HepG2 (cell line): ENCODE data around the gene BTBD17. TPM values are rescaled to one million over a fixed set of nuclear protein-coding genes. Genes with fewer than 3 reads are reported as not detected.

Experiments
- ATAC-seq: fragments of 200-7000 bp; cut with Tn5 transposase; 3 replicates; pipeline ENCODE4 v1.9.1; 2020; ENCODE audit warnings: mild to moderate bottlenecking, moderate library complexity
- BruUV-seq: library from RNA; stranded (reverse); fragments of 400-500 nt; replicated peaks from 2 replicates; lab custom pipeline; 2021; lab: Mats Ljungman, UMichigan
- CTCF ChIA-PET: fragments of 300-600 bp; formaldehyde crosslinking; extraction: SDS; loops from one replicate; lab custom pipeline; 2021; ENCODE audit warnings: low total read pairs, inconsistent platforms, low intra/inter-chr PET ratio; lab: Yijun Ruan, JAX
- POLR2A ChIA-PET: fragments of 350-600 bp; sonication (Branson Sonifier 250); formaldehyde crosslinking; loops from one replicate; lab custom pipeline; 2020; ENCODE audit warnings: antibody characterized with exemption, inconsistent platforms; lab: Yijun Ruan, JAX
- DNase-seq: peaks from one replicate; pipeline ENCODE4 v3.0.0-alpha.2; 2015; ENCODE audit warnings: low spot score
- FAIRE-seq: peaks from 3 replicates; lab custom pipeline; 2011; peaks lifted over from hg19 to GRCh38; lab: Jason Lieb, UNC
- H2AFZ ChIP-seq: one replicate; pipeline ENCODE4 v1.6.1; 2011; ENCODE audit warnings: low read length, inconsistent platforms
- H3K27ac ChIP-seq: fragments of 300-600 bp; 3 replicates; pipeline ENCODE4 v1.8.0; 2011; ENCODE audit warnings: mixed run types, mild to moderate bottlenecking, mixed read lengths, low read length, inconsistent platforms; ENCODE audit not compliant: insufficient read depth; ENCODE audit errors: extremely low read length
- H3K27me3 ChIP-seq, 2 experiments: fragments of 200-600 bp in 1 of 2; 2 replicates in 1 of 2; 3 replicates in 1 of 2; pipeline versions ENCODE4 v1.6.0 to v1.8.0; 2011; ENCODE audit warnings: low read length in 2 of 2, mild to moderate bottlenecking in 2 of 2, moderate library complexity in 2 of 2, inconsistent platforms in 1 of 2; ENCODE audit not compliant: insufficient read depth in 2 of 2, control insufficient read depth in 1 of 2
- H3K36me3 ChIP-seq, 2 experiments: fragments of 200-600 bp in 1 of 2; replicated peaks in 1 of 2; 2 replicates in 1 of 2; 3 replicates in 1 of 2; pipeline versions ENCODE4 v1.5.1 to v1.8.0; 2011; ENCODE audit warnings: low read length in 2 of 2, inconsistent platforms in 1 of 2; ENCODE audit not compliant: insufficient read depth in 2 of 2, control insufficient read depth in 1 of 2
- H3K4me1 ChIP-seq: 2 replicates; pipeline ENCODE4 v1.5.1; 2012; ENCODE audit warnings: low read length, inconsistent platforms; ENCODE audit not compliant: insufficient read depth
- H3K4me2 ChIP-seq: 2 replicates; pipeline ENCODE4 v1.6.0; 2011; ENCODE audit warnings: low read depth, low read length, inconsistent platforms
- H3K4me3 ChIP-seq, 3 experiments: fragments of 200-600 bp in 1 of 3; sonication (generic), shearing (Covaris generic) in 1 of 3; replicated peaks in 1 of 3; 2 replicates each; pipeline ENCODE4 v1.5.1; 2011 to 2016; ENCODE audit warnings: low read length in 3 of 3, inconsistent platforms in 2 of 3, low read depth in 2 of 3, mild to moderate bottlenecking in 2 of 3, control low read depth in 1 of 3, mixed read lengths in 1 of 3; ENCODE audit not compliant: insufficient read depth in 1 of 3
- H3K79me2 ChIP-seq: one replicate; pipeline ENCODE4 v1.6.1; 2011; ENCODE audit warnings: low read length, inconsistent platforms; ENCODE audit not compliant: insufficient read depth
- H3K9ac ChIP-seq: 2 replicates; pipeline ENCODE4 v1.6.0; 2011; ENCODE audit warnings: mild to moderate bottlenecking, low read depth, low read length, inconsistent platforms; ENCODE audit not compliant: insufficient read depth
- H3K9me3 ChIP-seq: 2 replicates; pipeline ENCODE4 v1.5.1; 2012; ENCODE audit warnings: mild to moderate bottlenecking, low read length
- H4K20me1 ChIP-seq: 2 replicates; pipeline ENCODE4 v1.6.0; 2011; ENCODE audit warnings: inconsistent platforms, mild to moderate bottlenecking, low read length, moderate library complexity; ENCODE audit not compliant: insufficient read depth
- ARNT ChIP-seq: fragments of 450-650 bp; IDR thresholded peaks from 2 replicates; pipeline ENCODE4 v1.6.1; 2017
- EZH2 ChIP-seq: conservative IDR thresholded peaks from 2 replicates; pipeline ENCODE4 v1.6.1; 2012; ENCODE audit warnings: mild to moderate bottlenecking, low read depth, low read length, moderate library complexity
- HNF4A ChIP-seq: sonication (generic); formaldehyde crosslinking; IDR thresholded peaks from 2 replicates; pipeline ENCODE4 v1.4.0; 2020; ENCODE audit warnings: missing genetic modification reagents
- HNF4G ChIP-seq, 2 experiments: sonication (generic) in 1 of 2; formaldehyde crosslinking in 1 of 2; IDR thresholded peaks; 2 replicates each; pipeline versions ENCODE4 v1.4.0 to v1.6.1; 2011 to 2020; ENCODE audit warnings: borderline replicate concordance in 2 of 2, low read depth in 2 of 2, mild to moderate bottlenecking in 2 of 2, low read length in 1 of 2, missing genetic modification reagents in 1 of 2, moderate library complexity in 1 of 2
- MTA1 ChIP-seq: sonication (generic); formaldehyde crosslinking; IDR thresholded peaks from 2 replicates; pipeline ENCODE4 v1.4.0; 2020; ENCODE audit warnings: missing genetic modification reagents, mild to moderate bottlenecking, borderline replicate concordance
- NCOR1 ChIP-seq: fragments of 200-600 bp; sonication (generic); IDR thresholded peaks from 2 replicates; pipeline ENCODE4 v1.7.0; 2017; ENCODE audit warnings: antibody characterized with exemption, low read length, borderline replicate concordance
- NR2C2 ChIP-seq: sonication (generic); formaldehyde crosslinking; IDR thresholded peaks from 2 replicates; pipeline ENCODE4 v1.4.0; 2020; ENCODE audit warnings: missing genetic modification reagents, mild to moderate bottlenecking, moderate library complexity, borderline replicate concordance
- REPIN1 ChIP-seq: sonication (generic); formaldehyde crosslinking; IDR thresholded peaks from 2 replicates; pipeline ENCODE4 v1.8.0; 2022; ENCODE audit warnings: missing genetic modification reagents, low read depth, mild to moderate bottlenecking, borderline replicate concordance
- SMAD9 ChIP-seq: sonication (generic); formaldehyde crosslinking; IDR thresholded peaks from 2 replicates; pipeline ENCODE4 v1.5.1; 2020; ENCODE audit warnings: mild to moderate bottlenecking, missing genetic modification reagents
- ZNF124 ChIP-seq: sonication (generic); formaldehyde crosslinking; IDR thresholded peaks from 2 replicates; pipeline ENCODE4 v1.4.0; 2020; ENCODE audit warnings: missing genetic modification reagents
- ZNF160 ChIP-seq: sonication (generic); formaldehyde crosslinking; IDR thresholded peaks from 2 replicates; pipeline ENCODE4 v1.8.0; 2022; ENCODE audit warnings: mild to moderate bottlenecking, inconsistent platforms, missing genetic modification reagents
- ZUFSP ChIP-seq: sonication (generic); formaldehyde crosslinking; IDR thresholded peaks from 2 replicates; pipeline ENCODE4 v1.9.0; 2021; ENCODE audit warnings: missing genetic modification reagents, mild to moderate bottlenecking, borderline replicate concordance
- WGBS: methylation state at CpG from one replicate; pipeline ENCODE4 v1.1.6; 2017; ENCODE audit warnings: low lambda C conversion rate; 5-methylcytosine and 5-hydroxymethylcytosine counted together
- in situ Hi-C: cut with HindIII; loops from 2 replicates; pipeline ENCODE4 v1.10.0; 2017; ENCODE audit warnings: low pct_unique_long_range_greater_than_20kb; ENCODE audit not compliant: extremely low pct_ligation_motif_present
- intact Hi-C: fragments of 100-400 bp; cut with micrococcal nuclease; formaldehyde crosslinking; loops from one replicate; pipeline ENCODE4 v1.10.0; 2022; ENCODE audit not compliant: unreplicated experiment
- polyA plus RNA-seq, 8 experiments: library from polyadenylated mRNA; depleted of rRNA in 3 of 8; stranded (reverse) in 7 of 8; unstranded in 1 of 8; fragments of >200 nt; fragmentation: Illumina TruSeq in 4 of 8; extraction: Trizol in 4 of 8; gene quantifications; 2 replicates each; pipeline versions ENCODE4 v1.2.1 to v1.2.3, GENCODE V29; 2011 to 2016; ENCODE audit warnings: low read depth in 4 of 8, missing spikeins in 1 of 8, mixed read lengths in 1 of 8; ENCODE audit not compliant: insufficient read depth in 1 of 8
- total RNA-seq, 5 experiments: library from RNA; depleted of rRNA; stranded (reverse); fragments of >200 nt; fragmentation: Illumina TruSeq; extraction: Trizol; gene quantifications; 2 replicates each; pipeline ENCODE4 v1.2.3, GENCODE V29; 2016; ENCODE audit warnings: low read depth in 1 of 5
- TF ChIP-seq, protein P1 (sequence below): IDR thresholded peaks from 2 replicates; pipeline ENCODE4 v1.6.1; 2016; ENCODE audit warnings: low read depth, missing genetic modification reagents, missing compliant biosample characterization
- TF ChIP-seq, protein P2 (sequence below): sonication (generic); formaldehyde crosslinking; IDR thresholded peaks from 2 replicates; pipeline ENCODE4 v1.4.0; 2020; ENCODE audit warnings: missing genetic modification reagents

Gene BTBD17
- total and polyA plus RNA-seq, 2 of the 13 experiments (the other 11 are each of a cell fraction or from before 2014, with no cell fraction given): not detected

GRCh38 chr17:74340470-74341023, 21.1 kb downstream of the BTBD17 start:
- Histone ChIP-seq H3K36me3 (no peaks in the 10 kb centered on the region), H3K9ac (no peak overlapping the region), H3K4me2 (0 out of 2 replicates have a peak overlapping the region, but pooled peaks have one; percentile 1), H3K79me2 (no peaks in the 10 kb centered on the region), H3K4me1 (peaks cover 10% of the 10 kb centered on the region), H3K9me3 (no peaks in the 10 kb centered on the region), H4K20me1 (no peaks in the 10 kb centered on the region), H3K4me3 (no peak overlapping the region), H2AFZ (no peak overlapping the region), H3K27me3 (peaks cover 11 to 47% of the 10 kb centered on the region in 2 experiments; a peak in 4 of 5 replicates), H3K27ac (no peak overlapping the region)
- peak; percentile 68 for ATAC-seq
- intact Hi-C loops: no loop called here
- in situ Hi-C loops: no loop called here
- no TSS peak for BruUV-seq
- FAIRE-seq: no peak
- DNase-seq: peak; percentile 56
- CTCF ChIA-PET: no interaction called here
- POLR2A ChIA-PET: no interaction called here
- 11% methylated on average over 8 of the region's 13 CpGs for WGBS
- TF ChIP-seq SMAD9 (CRISPR knock-in tag) (no peak), EZH2 (no peak), ZUFSP (CRISPR knock-in tag) (no peak), HNF4A (CRISPR knock-in tag) (peak; percentile 81), ARNT (no peak), ZNF160 (CRISPR knock-in tag) (no peak), ZNF124 (no peak), REPIN1 (0 out of 2 replicates have a peak, but pooled peaks have one; percentile 41), NR2C2 (0 out of 2 replicates have a peak, but pooled peaks have one; percentile 33), MTA1 (CRISPR knock-in tag) (peak; percentile 30; the same call in 1 of the 2 replicates), HNF4G (IDR thresholded peaks at IDR 0.05; ENCODE audit: borderline replicate concordance, low read depth, low read length) (peak; percentile 5; the same call in 1 of the 2 replicates), HNF4G (CRISPR knock-in tag; IDR thresholded peaks at IDR 0.05; ENCODE audit: borderline replicate concordance, low read depth) (no peak), NCOR1 (0 out of 2 replicates have a peak, but pooled peaks have one; percentile 35)
- TF ChIP-seq, protein P1, sequence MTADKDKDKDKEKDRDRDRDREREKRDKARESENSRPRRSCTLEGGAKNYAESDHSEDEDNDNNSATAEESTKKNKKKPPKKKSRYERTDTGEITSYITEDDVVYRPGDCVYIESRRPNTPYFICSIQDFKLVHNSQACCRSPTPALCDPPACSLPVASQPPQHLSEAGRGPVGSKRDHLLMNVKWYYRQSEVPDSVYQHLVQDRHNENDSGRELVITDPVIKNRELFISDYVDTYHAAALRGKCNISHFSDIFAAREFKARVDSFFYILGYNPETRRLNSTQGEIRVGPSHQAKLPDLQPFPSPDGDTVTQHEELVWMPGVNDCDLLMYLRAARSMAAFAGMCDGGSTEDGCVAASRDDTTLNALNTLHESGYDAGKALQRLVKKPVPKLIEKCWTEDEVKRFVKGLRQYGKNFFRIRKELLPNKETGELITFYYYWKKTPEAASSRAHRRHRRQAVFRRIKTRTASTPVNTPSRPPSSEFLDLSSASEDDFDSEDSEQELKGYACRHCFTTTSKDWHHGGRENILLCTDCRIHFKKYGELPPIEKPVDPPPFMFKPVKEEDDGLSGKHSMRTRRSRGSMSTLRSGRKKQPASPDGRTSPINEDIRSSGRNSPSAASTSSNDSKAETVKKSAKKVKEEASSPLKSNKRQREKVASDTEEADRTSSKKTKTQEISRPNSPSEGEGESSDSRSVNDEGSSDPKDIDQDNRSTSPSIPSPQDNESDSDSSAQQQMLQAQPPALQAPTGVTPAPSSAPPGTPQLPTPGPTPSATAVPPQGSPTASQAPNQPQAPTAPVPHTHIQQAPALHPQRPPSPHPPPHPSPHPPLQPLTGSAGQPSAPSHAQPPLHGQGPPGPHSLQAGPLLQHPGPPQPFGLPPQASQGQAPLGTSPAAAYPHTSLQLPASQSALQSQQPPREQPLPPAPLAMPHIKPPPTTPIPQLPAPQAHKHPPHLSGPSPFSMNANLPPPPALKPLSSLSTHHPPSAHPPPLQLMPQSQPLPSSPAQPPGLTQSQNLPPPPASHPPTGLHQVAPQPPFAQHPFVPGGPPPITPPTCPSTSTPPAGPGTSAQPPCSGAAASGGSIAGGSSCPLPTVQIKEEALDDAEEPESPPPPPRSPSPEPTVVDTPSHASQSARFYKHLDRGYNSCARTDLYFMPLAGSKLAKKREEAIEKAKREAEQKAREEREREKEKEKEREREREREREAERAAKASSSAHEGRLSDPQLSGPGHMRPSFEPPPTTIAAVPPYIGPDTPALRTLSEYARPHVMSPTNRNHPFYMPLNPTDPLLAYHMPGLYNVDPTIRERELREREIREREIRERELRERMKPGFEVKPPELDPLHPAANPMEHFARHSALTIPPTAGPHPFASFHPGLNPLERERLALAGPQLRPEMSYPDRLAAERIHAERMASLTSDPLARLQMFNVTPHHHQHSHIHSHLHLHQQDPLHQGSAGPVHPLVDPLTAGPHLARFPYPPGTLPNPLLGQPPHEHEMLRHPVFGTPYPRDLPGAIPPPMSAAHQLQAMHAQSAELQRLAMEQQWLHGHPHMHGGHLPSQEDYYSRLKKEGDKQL (CRISPR knock-in tag): no peak
- TF ChIP-seq, protein P2, sequence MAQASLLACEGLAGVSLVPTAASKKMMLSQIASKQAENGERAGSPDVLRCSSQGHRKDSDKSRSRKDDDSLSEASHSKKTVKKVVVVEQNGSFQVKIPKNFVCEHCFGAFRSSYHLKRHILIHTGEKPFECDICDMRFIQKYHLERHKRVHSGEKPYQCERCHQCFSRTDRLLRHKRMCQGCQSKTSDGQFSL (CRISPR knock-in tag): no peak
